ENCODE measurements around the gene FAM227A. TPM values are rescaled to one million over a fixed set of nuclear protein-coding genes. Genes with fewer than 3 reads are reported as not detected.

The FAM227A gene
- total and polyA plus RNA-seq, 2 experiments from 2014 or later = 0.51 to 2.9 TPM

DNA sequence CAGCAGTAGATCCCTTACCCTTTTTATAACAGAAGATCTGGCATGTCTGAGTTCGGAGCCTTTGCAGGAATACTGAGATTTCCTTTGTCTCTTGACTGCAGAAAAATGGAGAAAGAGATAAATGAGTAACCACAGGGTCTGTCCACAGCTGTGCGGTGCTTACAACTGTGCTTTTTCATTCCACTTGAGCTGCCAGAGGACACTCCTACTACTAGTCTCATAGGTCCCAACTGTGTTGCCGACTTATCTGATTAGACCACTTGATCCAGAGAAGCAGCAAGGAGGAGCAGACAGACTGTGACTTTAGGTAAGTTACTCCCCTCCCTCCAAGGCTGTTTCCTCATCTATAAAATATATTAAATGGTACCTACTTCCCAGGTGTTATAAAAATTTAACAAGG, 17.5 kb downstream of the FAM227A start:
- Histone ChIP-seq H3K4me2 (no peak overlapping the region), H3K4me1 (ENCODE audit: insufficient read depth) (no peaks in the 10 kb centered on the region), H3K27ac (no peak overlapping the region), H3K9me2 (replicated peaks; ENCODE audit: insufficient read depth) (no peaks in the 10 kb centered on the region), H3K79me2 (no peaks in the 10 kb centered on the region), H4K20me1 (ENCODE audit: insufficient read depth, poor library complexity, severe bottlenecking) (no peaks in the 10 kb centered on the region), H3K27me3 (no peaks in the 10 kb centered on the region), H2AFZ (no peak overlapping the region), H3K4me3 (no peak overlapping the region), H3K36me3 (replicated peaks; ENCODE audit: insufficient read depth, low read depth) (no peaks in the 10 kb centered on the region), H3K9me3 (ENCODE audit: low read depth) (no peaks in the 10 kb centered on the region)
- TF ChIP-seq EZH2phosphoT487 (IDR thresholded peaks at IDR 0.05; ENCODE audit: low read depth, severe bottlenecking, unreplicated experiment) = no peak
- no peak for TF ChIP-seq EZH2 (IDR thresholded peaks at IDR 0.05; ENCODE audit: borderline replicate concordance)
- no peak for TF ChIP-seq CTCF (IDR thresholded peaks at IDR 0.05; ENCODE audit: poor library complexity)
- 41% methylated on average over 3 of the region's 3 CpGs for WGBS (ENCODE audit: low lambda C conversion rate, missing lambda C conversion rate)
- DNase-seq (ENCODE audit: low spot score) = no peak

- no peaks in the 10 kb centered on the region for H3K27me3 ChIP-seq
- H3K9me3 ChIP-seq (ENCODE audit: low read depth) = no peaks in the 10 kb centered on the region
- 93% methylated on average over 2 of the region's 2 CpGs for WGBS (ENCODE audit: low lambda C conversion rate, missing lambda C conversion rate)
- no peak overlapping the region for H3K4me3 ChIP-seq
- no peaks in the 10 kb centered on the region for H3K9me2 ChIP-seq (replicated peaks; ENCODE audit: insufficient read depth)
- no peaks in the 10 kb centered on the region for H3K4me1 ChIP-seq (ENCODE audit: insufficient read depth)
- H3K4me2 ChIP-seq = no peak overlapping the region
- H3K36me3 ChIP-seq (replicated peaks; ENCODE audit: insufficient read depth, low read depth) = no peaks in the 10 kb centered on the region
- H4K20me1 ChIP-seq (ENCODE audit: insufficient read depth, poor library complexity, severe bottlenecking) = no peaks in the 10 kb centered on the region
- H3K27ac ChIP-seq = no peak overlapping the region
- no peak for DNase-seq (ENCODE audit: low spot score)
- no peak overlapping the region for H2AFZ ChIP-seq
- TF ChIP-seq EZH2phosphoT487 (IDR thresholded peaks at IDR 0.05; ENCODE audit: low read depth, severe bottlenecking, unreplicated experiment) (no peak), CTCF (IDR thresholded peaks at IDR 0.05; ENCODE audit: poor library complexity) (no peak), EZH2 (IDR thresholded peaks at IDR 0.05; ENCODE audit: borderline replicate concordance) (no peak)
- H3K79me2 ChIP-seq = no peaks in the 10 kb centered on the region
These were observed 18.0 kb downstream of the FAM227A start for GRCh38 chr22:38638216-38638615.

DNA sequence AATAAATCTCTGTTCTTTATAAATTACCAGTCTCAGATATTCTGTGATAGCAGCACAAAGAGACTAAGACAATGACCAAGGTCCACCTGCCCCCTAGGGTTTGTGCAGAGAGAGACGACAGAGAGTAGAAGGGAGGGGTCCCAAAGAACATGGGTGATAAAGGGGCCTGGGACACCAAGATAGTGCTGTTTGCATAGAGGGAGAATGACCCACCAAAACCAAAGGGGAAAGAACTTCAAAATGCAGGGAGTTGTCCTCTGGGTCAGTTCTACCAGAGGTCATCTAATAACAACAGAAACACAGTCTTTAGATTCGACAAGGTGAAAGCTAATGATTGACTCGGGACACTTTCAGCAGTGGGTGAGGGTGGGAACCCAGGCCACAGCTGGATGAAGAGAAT, 23.7 kb downstream of the FAM227A start:
- no peaks in the 10 kb centered on the region for H3K9me2 ChIP-seq (replicated peaks; ENCODE audit: insufficient read depth)
- 62% methylated on average over 3 of the region's 3 CpGs for WGBS (ENCODE audit: low lambda C conversion rate, missing lambda C conversion rate)
- H3K36me3 ChIP-seq (replicated peaks; ENCODE audit: insufficient read depth, low read depth) = no peaks in the 10 kb centered on the region

More for the DNA sequence above, 23.7 kb downstream of the FAM227A start:
- Histone ChIP-seq H3K79me2 (no peaks in the 10 kb centered on the region), H3K9me3 (ENCODE audit: low read depth) (no peaks in the 10 kb centered on the region), H3K4me1 (ENCODE audit: insufficient read depth) (no peaks in the 10 kb centered on the region), H4K20me1 (ENCODE audit: insufficient read depth, poor library complexity, severe bottlenecking) (no peaks in the 10 kb centered on the region), H3K4me2 (no peak overlapping the region), H3K27ac (no peak overlapping the region), H2AFZ (no peak overlapping the region), H3K27me3 (no peaks in the 10 kb centered on the region), H3K4me3 (no peak overlapping the region)
- TF ChIP-seq EZH2phosphoT487 (IDR thresholded peaks at IDR 0.05; ENCODE audit: low read depth, severe bottlenecking, unreplicated experiment) (no peak), CTCF (IDR thresholded peaks at IDR 0.05; ENCODE audit: poor library complexity) (no peak), EZH2 (IDR thresholded peaks at IDR 0.05; ENCODE audit: borderline replicate concordance) (no peak)
- DNase-seq (ENCODE audit: low spot score) = no peak

All from hepatocyte (in vitro differentiated cells).